Femur (tissue), 1 donor: Measurements from ENCODE around the gene MOBP.
"Not testable (repeated sequence)": the region's sequence is repeated elsewhere in the genome, so short reads cannot be mapped to it uniquely, and the experiment has no call there.

Experiments
- DNase-seq: peaks from one replicate; pipeline ENCODE4 v3.0.0-alpha.2; 2017

MOBP gene

GRCh38 chr3:39453134-39453533 is 14.3 kb upstream of the MOBP start:
- DNase-seq = no peak

- DNase-seq = not testable (repeated sequence)
Observed at GRCh38 chr3:39453872-39454271, 13.6 kb upstream of the MOBP start.

GRCh38 chr3:39454591-39455217 is 12.8 kb upstream of the MOBP start:
- DNase-seq = no peak

DNA sequence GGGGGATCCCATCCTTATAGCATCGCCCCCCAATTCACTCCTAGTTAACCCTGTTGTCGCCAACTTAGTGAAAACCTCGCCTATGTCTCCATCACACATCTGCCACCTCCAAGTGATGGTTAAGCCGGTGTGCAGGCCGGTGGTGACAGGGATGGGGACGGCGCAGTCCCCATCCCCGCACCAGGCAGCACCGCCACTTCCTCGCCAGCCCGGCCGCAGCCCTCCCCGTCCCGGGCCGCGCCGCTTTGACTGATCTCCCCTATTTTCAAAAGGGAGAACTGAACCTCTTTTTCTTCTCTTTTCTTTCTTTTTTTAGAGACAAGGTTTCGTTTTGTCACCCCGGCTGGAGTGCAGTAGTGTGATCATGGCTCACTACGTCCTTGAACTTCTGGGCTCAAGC is 11.3 kb upstream of the MOBP start:
- no peak for DNase-seq

GRCh38 chr3:39457361-39457760 is 10.1 kb upstream of the MOBP start:
- no peak for DNase-seq

DNA sequence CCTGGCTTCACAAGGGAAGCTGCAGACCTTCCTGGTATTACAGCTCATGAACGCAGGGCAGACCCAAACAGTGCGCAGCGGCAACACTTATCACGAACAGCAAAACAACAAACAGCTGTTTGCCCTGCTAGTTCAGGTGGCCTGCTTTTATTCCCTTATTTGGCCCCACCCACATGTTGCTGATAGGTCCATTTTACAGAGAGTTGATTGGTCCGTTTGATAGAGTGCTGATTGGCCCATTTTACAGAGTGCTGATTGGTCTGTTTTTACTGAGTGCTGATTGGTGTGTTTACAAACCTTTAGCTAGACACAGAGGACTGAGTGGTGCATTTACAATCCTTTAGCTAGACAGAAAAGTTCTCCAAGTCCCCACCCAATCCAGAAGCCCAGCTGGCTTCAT is 8.9 kb upstream of the MOBP start:
- not testable (repeated sequence) for DNase-seq

DNA sequence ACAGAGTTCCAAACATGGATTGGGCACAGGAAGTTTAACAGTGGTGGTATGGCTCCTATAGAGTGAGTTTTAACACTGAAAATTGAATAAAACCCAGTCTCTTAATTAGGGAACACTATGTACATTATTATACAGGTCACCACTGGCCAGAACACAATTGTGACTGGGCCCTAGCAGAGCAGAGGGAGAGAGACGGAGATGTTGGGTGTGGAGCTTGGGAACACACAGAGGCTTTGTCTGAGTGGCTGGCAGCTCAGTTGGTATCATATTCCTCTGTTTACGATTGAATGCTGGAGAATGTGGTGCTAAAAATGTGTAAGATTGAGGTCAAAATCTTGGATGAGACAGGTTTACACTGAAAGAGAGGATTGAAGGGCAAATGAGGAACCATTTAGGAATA is 6.8 kb upstream of the MOBP start:
- DNase-seq = no peak

- no peak for DNase-seq
Observed at GRCh38 chr3:39463269-39463668, 4.2 kb upstream of the MOBP start.

GRCh38 chr3:39466988-39467387 is 492 bp upstream of the MOBP start:
- DNase-seq = no peak

DNA sequence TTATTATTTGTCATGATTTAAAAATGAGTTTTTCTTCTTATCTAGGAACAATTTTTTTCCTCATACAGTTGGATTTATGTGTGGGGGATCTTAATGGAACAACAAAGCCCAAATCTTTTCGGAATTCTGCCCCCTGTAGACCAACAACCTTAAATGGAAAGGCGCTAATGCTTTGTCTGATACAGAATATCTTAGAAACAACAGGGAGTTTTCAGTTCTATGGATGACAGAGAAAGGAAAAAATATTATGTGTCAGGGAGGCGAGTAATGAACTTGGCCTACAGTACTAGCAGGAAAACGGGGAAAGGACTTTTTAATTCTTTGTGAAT is 592 bp downstream of the MOBP start:
- DNase-seq = no peak

GRCh38 chr3:39469258-39469657 is 1.8 kb downstream of the MOBP start:
- DNase-seq = no peak

DNA sequence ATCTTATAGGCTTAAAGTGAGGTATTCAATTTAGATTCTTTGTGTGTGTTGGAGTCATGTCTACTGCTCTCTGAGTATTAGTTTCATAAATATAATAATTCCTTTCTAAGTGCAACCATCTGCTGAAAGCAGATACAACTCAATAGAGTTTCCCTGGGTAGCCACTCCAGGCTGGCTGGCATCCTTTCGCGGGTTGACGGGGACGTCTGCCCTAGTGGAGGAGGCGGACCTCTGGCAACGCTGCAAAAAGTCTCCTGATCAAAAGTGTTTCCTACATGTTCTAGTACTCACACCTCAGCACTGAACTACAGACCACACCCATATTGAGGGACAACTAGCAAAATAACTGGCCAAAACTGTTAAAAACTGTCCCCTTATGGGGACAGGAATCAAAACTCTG is 2.5 kb downstream of the MOBP start:
- DNase-seq = no peak

DNA sequence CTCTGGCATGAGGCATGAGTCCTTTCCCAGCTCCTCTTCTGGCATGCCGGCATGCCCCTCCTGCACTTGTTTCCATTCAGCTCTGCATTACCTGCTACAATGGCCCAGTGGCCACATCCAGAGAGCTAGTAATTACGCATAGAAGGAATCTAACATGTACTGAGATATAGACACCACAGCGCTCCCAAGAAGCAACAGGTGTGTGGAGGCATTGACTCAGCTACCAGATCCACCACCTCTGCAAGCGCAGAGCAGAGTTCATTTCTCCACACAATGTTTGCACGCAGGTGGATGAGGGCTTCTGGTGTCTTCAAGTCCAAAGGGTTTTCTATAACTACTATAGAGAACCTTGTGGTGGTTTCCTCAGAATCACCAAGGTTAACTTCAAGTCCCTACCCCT is 4.2 kb downstream of the MOBP start:
- no peak for DNase-seq

GRCh38 chr3:39473452-39474125 is 6.1 kb downstream of the MOBP start:
- no peak for DNase-seq

GRCh38 chr3:39474126-39474515 is 6.6 kb downstream of the MOBP start:
- DNase-seq = no peak

- DNase-seq = no peak
Observed at GRCh38 chr3:39476783-39477182, 9.3 kb downstream of the MOBP start.

DNA sequence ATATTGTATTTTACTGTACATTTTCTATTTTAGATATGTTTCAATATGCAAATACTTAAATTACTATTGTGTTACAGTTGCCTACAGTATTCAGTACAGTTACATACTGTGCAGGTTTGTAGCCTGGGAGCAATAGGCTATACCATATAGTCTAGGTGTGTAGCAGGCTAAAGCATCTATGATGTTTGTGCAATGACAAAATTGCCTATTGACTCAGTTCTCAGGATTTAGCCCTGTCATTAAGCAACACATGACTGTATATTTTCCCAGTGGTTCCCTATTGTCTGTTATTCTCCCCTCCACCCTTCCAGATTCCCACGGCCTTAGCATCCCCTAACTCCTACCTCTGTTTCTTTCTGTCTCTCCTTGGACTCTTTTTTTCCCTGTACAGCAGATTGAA is 10.7 kb downstream of the MOBP start:
- DNase-seq = no peak

- DNase-seq = no peak
Observed at GRCh38 chr3:39479701-39480414, 12.4 kb downstream of the MOBP start.

DNA sequence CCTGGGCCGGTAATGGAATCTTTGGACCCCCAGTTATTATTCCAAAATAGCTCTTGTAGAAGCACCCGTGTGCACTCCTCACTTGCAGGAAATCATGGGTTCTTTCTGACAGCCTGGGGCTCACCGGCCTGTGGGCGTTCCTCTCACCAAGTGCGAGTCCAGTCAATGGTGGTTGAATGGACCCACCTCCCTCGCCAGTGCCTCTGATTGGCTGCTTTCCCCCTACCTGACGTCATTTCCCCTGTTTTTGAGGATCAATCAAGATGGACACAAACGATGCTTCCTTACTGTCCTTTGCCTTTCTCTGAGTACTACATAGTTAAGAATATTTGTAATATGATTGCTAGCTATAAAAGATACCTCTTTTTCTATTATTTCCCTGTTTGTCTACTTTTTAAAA is 18.1 kb downstream of the MOBP start:
- no peak for DNase-seq

- DNase-seq = no peak
Observed at GRCh38 chr3:39491014-39491413, 23.5 kb downstream of the MOBP start.

DNA sequence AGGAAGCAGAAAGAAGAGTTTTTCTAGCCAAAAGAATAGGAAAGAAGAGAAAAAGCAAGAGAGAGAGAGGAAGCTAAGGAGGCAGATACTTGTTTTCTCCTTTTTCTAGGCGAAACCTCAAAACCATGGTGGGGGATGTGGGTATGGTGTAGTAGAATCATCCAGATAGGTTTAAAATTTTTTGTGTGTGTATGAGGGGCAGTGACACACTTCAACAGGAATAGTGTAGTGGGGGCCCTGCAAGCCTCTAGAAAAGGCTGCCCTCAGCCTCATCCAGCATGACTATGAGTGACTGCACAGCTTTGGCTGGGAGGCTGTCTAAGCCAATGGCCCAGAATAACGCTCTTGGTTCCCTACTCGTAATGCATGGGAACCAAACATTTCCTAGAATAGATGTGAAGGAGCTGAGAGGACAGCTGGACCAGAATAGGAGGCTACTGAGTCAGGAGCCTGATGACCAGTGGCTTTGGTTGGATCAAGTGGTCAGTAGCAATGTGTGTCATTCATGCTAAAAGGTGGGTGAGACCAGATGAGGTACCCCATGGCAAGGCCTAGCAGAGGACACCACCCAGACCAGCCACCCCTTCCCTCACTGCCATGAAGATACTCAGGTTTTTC is 24.4 kb downstream of the MOBP start:
- DNase-seq = no peak

DNA sequence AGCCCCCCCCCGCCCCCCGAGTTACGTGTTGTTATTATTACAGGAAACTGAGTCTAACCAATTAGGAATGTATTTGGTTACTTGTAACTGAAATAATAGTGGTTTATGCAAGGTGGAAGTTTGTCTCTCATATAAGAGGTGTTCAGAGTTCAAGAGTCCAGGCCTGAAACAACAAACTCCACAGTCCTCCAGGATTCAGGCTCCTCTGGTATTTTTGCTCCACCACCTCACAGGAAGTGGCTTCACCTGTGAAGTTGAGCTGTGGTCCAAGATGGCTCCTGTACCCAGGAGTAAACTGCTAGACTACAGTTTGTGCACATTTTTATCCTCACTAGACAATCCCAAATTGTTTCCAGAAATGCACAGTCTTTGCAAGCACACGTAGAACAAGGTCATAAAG is 27.3 kb downstream of the MOBP start:
- no peak for DNase-seq

- no peak for DNase-seq
Observed at GRCh38 chr3:39497753-39498152, 30.3 kb downstream of the MOBP start.

GRCh38 chr3:39499651-39500273 is 32.3 kb downstream of the MOBP start:
- no peak for DNase-seq
